PFSK-1 (cell line): ENCODE results near the gene RUSC1.
A peak's percentile ranks its signal among the peaks of the same experiment; 100 is the strongest.

Source experiments
- FOXP2 ChIP-seq: optimal IDR thresholded peaks from 2 replicates; pipeline ENCODE3; 2011; ENCODE audit warnings: borderline replicate concordance, control low read depth, inconsistent platforms; ENCODE audit not compliant: insufficient read depth; ENCODE audit errors: extremely low read length, extremely low read depth
- POLR2AphosphoS5 ChIP-seq: IDR thresholded peaks from 2 replicates; pipeline ENCODE4 v1.6.1; 2012; ENCODE audit warnings: low read depth, mild to moderate bottlenecking, control low read depth, low read length, moderate library complexity
- REST ChIP-seq, 2 experiments: IDR thresholded peaks; 2 replicates each; pipeline versions ENCODE4 v1.6.1 to v1.8.0; 2011 to 2012; ENCODE audit warnings: low read depth in 2 of 2, low read length in 2 of 2, control low read depth in 1 of 2, inconsistent platforms in 1 of 2, mild to moderate bottlenecking in 1 of 2, moderate library complexity in 1 of 2; ENCODE audit not compliant: insufficient read depth in 1 of 2
- SIN3A ChIP-seq: IDR thresholded peaks from 2 replicates; pipeline ENCODE4 v1.6.1; 2012; ENCODE audit warnings: mild to moderate bottlenecking, low read length, moderate library complexity, borderline replicate concordance; ENCODE audit not compliant: insufficient read depth
- TAF1 ChIP-seq: IDR thresholded peaks from 2 replicates; pipeline ENCODE4 v1.6.1; 2012; ENCODE audit warnings: low read length, control low read depth, borderline replicate concordance; ENCODE audit not compliant: insufficient read depth

RUSC1 gene

GRCh38 chr1:155301342-155301841, 19.3 kb upstream of the RUSC1 start, which contains the start of gene PKLR:
Gene PKLR, minus strand, starts transcription at chr1:155301438. Its CDS starts 43 bp downstream, at chr1:155301395.
- TF ChIP-seq SIN3A (no peak), FOXP2 (no peak)

- TF ChIP-seq TAF1 (no peak), REST (IDR thresholded peaks at IDR 0.05; ENCODE audit: insufficient read depth in 1 of 2, low read depth in 2 of 2, low read length in 2 of 2) (no peak), FOXP2 (no peak), POLR2AphosphoS5 (no peak), SIN3A (no peak)
Measured at GRCh38 chr1:155304558-155305063, 16.1 kb upstream of the RUSC1 start.

GRCh38 chr1:155305881-155306391, 14.8 kb upstream of the RUSC1 start:
- TF ChIP-seq SIN3A (no peak), TAF1 (no peak)

- TF ChIP-seq POLR2AphosphoS5 = no peak
- TF ChIP-seq FOXP2 = no peak
- TF ChIP-seq TAF1 = no peak
- TF ChIP-seq SIN3A = no peak
- TF ChIP-seq REST (IDR thresholded peaks at IDR 0.05; ENCODE audit: insufficient read depth in 1 of 2, low read depth in 2 of 2, low read length in 2 of 2) = no peak
Measured at GRCh38 chr1:155307247-155307740, 13.4 kb upstream of the RUSC1 start.

- TF ChIP-seq TAF1 = no peak
- TF ChIP-seq REST (IDR thresholded peaks at IDR 0.05; ENCODE audit: insufficient read depth in 1 of 2, low read depth in 2 of 2, low read length in 2 of 2) = 0 out of 4 replicates have a peak, but pooled peaks of 1 of the 2 experiments have one; percentile 44
- TF ChIP-seq FOXP2 = peak; percentile 85
- TF ChIP-seq POLR2AphosphoS5 = peak; percentile 95
- TF ChIP-seq SIN3A = peak; percentile 61; the same call in 1 of the 2 replicates
Measured at GRCh38 chr1:155308493-155309422, 11.9 kb upstream of the RUSC1 start, which contains the start of gene FDPS. Gene FDPS, plus strand, starts transcription at chr1:155308866. Its CDS starts 924 bp downstream, at chr1:155309790.

- TF ChIP-seq FOXP2 (no peak), TAF1 (0 out of 2 replicates have a peak, but pooled peaks have one; percentile 30), REST (IDR thresholded peaks at IDR 0.05; ENCODE audit: insufficient read depth in 1 of 2, low read depth in 2 of 2, low read length in 2 of 2) (no peak), SIN3A (no peak)
Measured at GRCh38 chr1:155309423-155310021, 11.2 kb upstream of the RUSC1 start.
